Uterus (tissue), 4 donors: ENCODE measurements around the gene SPRN. TPM values are rescaled to one million over a fixed set of nuclear protein-coding genes. Genes with fewer than 3 reads are reported as not detected.

ENCODE experiments used
- DNase-seq, 2 donors: peaks; one replicate each; pipeline ENCODE4 v3.0.0-alpha.2; 2019 to 2020
- H3K27ac ChIP-seq, 2 donors: fragments of 200-600 bp; sonication (generic); 1 replicate in 1 of 2; 2 replicates in 1 of 2; pipeline ENCODE4 v1.5.1; 2016 to 2018
- H3K27me3 ChIP-seq, 2 donors: fragments of 200-600 bp; sonication (generic); one replicate each; pipeline ENCODE4 v1.5.1; 2018 to 2019; ENCODE audit warnings: control low read depth in 1 of 2
- H3K36me3 ChIP-seq, 2 donors: fragments of 200-600 bp; sonication (generic); one replicate each; pipeline ENCODE4 v1.5.1; 2019; ENCODE audit warnings: control low read depth in 1 of 2
- H3K4me1 ChIP-seq, 2 donors: fragments of 200-600 bp; sonication (generic); one replicate each; pipeline ENCODE4 v1.5.1; 2018 to 2019; ENCODE audit warnings: control low read depth in 1 of 2
- H3K4me3 ChIP-seq, 2 donors: fragments of 200-600 bp; sonication (generic); 1 replicate in 1 of 2; 2 replicates in 1 of 2; pipeline ENCODE4 v1.5.1; 2018 to 2019; ENCODE audit warnings: mild to moderate bottlenecking in 1 of 2
- H3K9me3 ChIP-seq, 2 donors: fragments of 200-600 bp; sonication (generic); one replicate each; pipeline ENCODE4 v1.5.1; 2019; ENCODE audit warnings: control low read depth in 1 of 2
- CTCF ChIP-seq, 4 experiments: fragments of 200-600 bp in 2 of 4; fragments of 450-650 bp in 2 of 4; sonication (generic) in 2 of 4; IDR thresholded peaks; one replicate each; pipeline ENCODE4 v1.5.1; 2016 to 2019; ENCODE audit warnings: antibody characterized with exemption in 4 of 4, mild to moderate bottlenecking in 2 of 4, moderate library complexity in 1 of 4
- POLR2A ChIP-seq, 2 donors: fragments of 450-650 bp; IDR thresholded peaks; one replicate each; pipeline ENCODE4 v1.6.1; 2016; ENCODE audit warnings: antibody characterized with exemption in 2 of 2, mild to moderate bottlenecking in 1 of 2, moderate library complexity in 1 of 2
- intact Hi-C: fragments of 100-400 bp; cut with DNase I; formaldehyde crosslinking; loops from one replicate; pipeline ENCODE4 v1.15.1; 2023; ENCODE audit warnings: low total_unique reads
- total RNA-seq, 4 donors: library from RNA; depleted of rRNA in 3 of 4; stranded (reverse); fragments of >200 nt in 3 of 4; gene quantifications; one replicate each; pipeline versions ENCODE4 v1.1.0 to v1.2.4, GENCODE V29; 2014 to 2023
- donor health status: DM: yes; HTN: yes; CAD: no.

The SPRN gene
- total RNA-seq, 4 donors from 2014 or later, result 0.62 TPM; not detected in 3

GRCh38 chr10:133391761-133392518 is 32.5 kb downstream of the SPRN start:
- Histone ChIP-seq H3K4me1 (peaks cover 0 to 8% of the 10 kb centered on the region in 2 donors), H3K27ac (no peak overlapping the region), H3K36me3 (no peaks in the 10 kb centered on the region), H3K9me3 (no peaks in the 10 kb centered on the region), H3K4me3 (no peak overlapping the region), H3K27me3 (no peaks in the 10 kb centered on the region)
- DNase-seq, result no peak
- TF ChIP-seq POLR2A (IDR thresholded peaks at IDR 0.05), result no peak
- TF ChIP-seq CTCF (IDR thresholded peaks at IDR 0.05), result no peak
- intact Hi-C loops, result no loop called here

- no peak for DNase-seq
- Histone ChIP-seq H3K4me1 (peaks cover 0 to 8% of the 10 kb centered on the region in 2 donors), H3K27ac (no peak overlapping the region), H3K36me3 (no peaks in the 10 kb centered on the region), H3K9me3 (no peaks in the 10 kb centered on the region), H3K4me3 (no peak overlapping the region), H3K27me3 (no peaks in the 10 kb centered on the region)
- intact Hi-C loops, result no loop called here
- no peak for TF ChIP-seq POLR2A (IDR thresholded peaks at IDR 0.05)
- no peak for TF ChIP-seq CTCF (IDR thresholded peaks at IDR 0.05)
Measured at GRCh38 chr10:133391249-133391635, 33.2 kb downstream of the SPRN start.

GRCh38 chr10:133390597-133391248 is 33.7 kb downstream of the SPRN start:
- no peaks in the 10 kb centered on the region for H3K27me3 ChIP-seq
- no peaks in the 10 kb centered on the region for H3K36me3 ChIP-seq
- H3K4me1 ChIP-seq, result peaks cover 0 to 8% of the 10 kb centered on the region in 2 donors
- intact Hi-C loops, result no loop called here
- DNase-seq, result peak in 1 of 2 donors; percentile 7
- TF ChIP-seq CTCF (IDR thresholded peaks at IDR 0.05), result no peak
- TF ChIP-seq POLR2A (IDR thresholded peaks at IDR 0.05), result no peak
- H3K4me3 ChIP-seq, result no peak overlapping the region
- H3K9me3 ChIP-seq, result no peaks in the 10 kb centered on the region
- H3K27ac ChIP-seq, result no peak overlapping the region

- H3K9me3 ChIP-seq, result no peaks in the 10 kb centered on the region
- no peaks in the 10 kb centered on the region for H3K4me1 ChIP-seq
- intact Hi-C loops, result no loop called here
- H3K27me3 ChIP-seq, result no peaks in the 10 kb centered on the region
- H3K36me3 ChIP-seq, result no peaks in the 10 kb centered on the region
- no peak overlapping the region for H3K27ac ChIP-seq
- no peak for TF ChIP-seq CTCF (IDR thresholded peaks at IDR 0.05)
- no peak for TF ChIP-seq POLR2A (IDR thresholded peaks at IDR 0.05)
- DNase-seq, result peak in 1 of 2 donors; percentile 14
- no peak overlapping the region for H3K4me3 ChIP-seq
Measured at GRCh38 chr10:133388973-133389818, 35.2 kb downstream of the SPRN start.
